ENCODE results near the gene OCIAD1.

Gene OCIAD1

GRCh38 chr4:48898733-48899431 lies 68.0 kb downstream of the OCIAD1 start:
- FAIRE-seq (no peak), DNase-seq (ENCODE audit: insufficient read length, low spot score) (no peak)
- TF ChIP-seq CTCF (IDR thresholded peaks at IDR 0.05; ENCODE audit: insufficient read depth, missing control alignments): no peak

DNA sequence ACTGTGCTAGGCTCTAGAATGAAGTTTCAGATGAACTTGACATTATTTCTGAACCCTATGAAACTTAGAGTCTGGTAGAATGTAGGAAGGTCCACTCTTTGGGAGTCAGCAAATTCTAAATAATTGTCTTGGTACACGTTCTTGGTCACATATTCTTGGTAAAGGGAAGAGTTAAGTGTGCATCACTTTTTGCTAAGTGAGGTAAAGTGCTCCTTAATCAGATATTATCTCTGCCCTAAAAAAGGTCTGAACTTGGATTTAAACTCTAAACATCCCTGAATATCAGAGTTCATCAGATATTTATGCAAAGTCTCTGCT lies 68.5 kb downstream of the OCIAD1 start:
- DNase-seq (ENCODE audit: insufficient read length, low spot score) (no peak), FAIRE-seq (no peak)
- TF ChIP-seq CTCF (IDR thresholded peaks at IDR 0.05; ENCODE audit: insufficient read depth, missing control alignments): no peak

DNA sequence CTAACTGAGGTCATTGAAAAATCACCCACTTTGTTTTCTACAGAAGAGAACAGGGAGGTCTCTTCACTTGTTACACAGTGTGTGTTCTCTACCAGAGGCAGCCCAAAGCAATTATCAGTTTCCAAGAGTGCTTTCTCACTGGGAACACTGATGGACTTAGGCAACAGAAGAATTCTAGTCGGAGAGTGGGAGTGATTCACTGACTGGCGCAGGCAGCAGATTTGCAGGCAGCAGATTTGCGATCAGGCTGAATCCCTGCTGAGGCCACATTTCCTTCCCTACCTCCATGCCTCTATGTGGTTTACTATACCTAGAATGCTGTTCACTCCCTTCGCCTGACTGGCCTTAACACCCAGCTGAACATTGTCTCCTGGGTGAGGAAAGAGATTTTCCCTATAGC lies 69.1 kb downstream of the OCIAD1 start:
- DNase-seq (ENCODE audit: insufficient read length, low spot score): no peak
- FAIRE-seq: no peak
- no peak for TF ChIP-seq CTCF (IDR thresholded peaks at IDR 0.05; ENCODE audit: insufficient read depth, missing control alignments)

GRCh38 chr4:48901196-48901595 lies 70.3 kb downstream of the OCIAD1 start:
- DNase-seq (ENCODE audit: insufficient read length, low spot score) (no peak), FAIRE-seq (no peak)
- TF ChIP-seq CTCF (IDR thresholded peaks at IDR 0.05; ENCODE audit: insufficient read depth, missing control alignments): no peak

DNA sequence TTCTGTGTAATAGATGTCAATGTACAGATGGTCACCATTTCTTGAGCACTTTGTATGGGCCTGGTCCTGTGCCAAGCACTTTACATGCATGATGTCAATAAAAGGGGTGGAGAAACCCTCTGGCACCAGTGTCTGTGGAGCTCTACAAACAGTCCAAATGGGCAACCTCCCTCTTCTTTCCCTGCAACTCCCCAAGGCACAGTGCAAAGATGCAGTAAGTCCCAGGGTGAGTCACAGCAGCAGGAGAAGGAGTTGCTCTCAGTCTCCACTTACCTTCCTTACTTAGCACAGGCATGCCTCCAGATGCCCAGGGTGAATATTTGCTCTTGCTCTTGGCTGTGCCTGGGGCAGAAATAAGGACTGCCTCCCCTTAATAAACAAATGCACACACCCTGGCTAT lies 71.4 kb downstream of the OCIAD1 start:
- TF ChIP-seq CTCF (IDR thresholded peaks at IDR 0.05; ENCODE audit: insufficient read depth, missing control alignments): no peak
- DNase-seq (ENCODE audit: insufficient read length, low spot score) (no peak), FAIRE-seq (no peak)

DNA sequence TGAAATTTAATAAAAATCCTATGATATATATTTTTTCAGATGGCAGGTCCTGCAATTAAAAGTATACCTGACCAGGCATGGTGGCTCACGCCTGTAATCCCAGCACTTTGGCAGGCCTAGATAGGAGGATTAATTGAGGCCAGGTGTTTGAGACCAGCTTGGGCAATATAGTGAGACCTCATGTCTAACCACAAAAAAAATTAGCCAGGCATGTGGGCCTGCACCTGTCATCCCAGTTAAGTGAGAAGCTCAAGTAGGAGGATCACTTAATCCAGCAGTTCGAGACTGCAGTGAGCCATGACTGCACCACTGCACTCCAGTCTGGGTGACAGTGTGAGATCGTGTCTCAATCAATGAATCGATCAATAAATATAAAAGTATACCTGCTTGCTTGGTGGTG lies 73.2 kb downstream of the OCIAD1 start:
- no peak for TF ChIP-seq CTCF (IDR thresholded peaks at IDR 0.05; ENCODE audit: insufficient read depth, missing control alignments)
- FAIRE-seq (no peak), DNase-seq (ENCODE audit: insufficient read length, low spot score) (no peak)

GRCh38 chr4:48904541-48905142 lies 73.8 kb downstream of the OCIAD1 start:
- FAIRE-seq: no peak

More at GRCh38 chr4:48904541-48905142, 73.8 kb downstream of the OCIAD1 start:
- TF ChIP-seq CTCF (IDR thresholded peaks at IDR 0.05; ENCODE audit: insufficient read depth, missing control alignments): no peak
- no peak for DNase-seq (ENCODE audit: insufficient read length, low spot score)
